Sigmoid colon (tissue), 7 donors: ENCODE results near the gene PLA2G4F. TPM values are rescaled to one million over a fixed set of nuclear protein-coding genes. Genes with fewer than 3 reads are reported as not detected.

Experiments used
- DNase-seq: peaks from one replicate; pipeline ENCODE4 v3.0.0-alpha.2; 2019
- H3K27ac ChIP-seq, 4 donors: fragments of 200-600 bp; sonication (generic); one replicate each; pipeline ENCODE4 v1.5.1; 2016 to 2019; ENCODE audit warnings: mild to moderate bottlenecking in 1 of 4
- H3K27me3 ChIP-seq, 3 donors: fragments of 200-600 bp; sonication (generic); one replicate each; pipeline ENCODE4 v1.5.1; 2019; ENCODE audit warnings: mild to moderate bottlenecking in 1 of 3
- H3K36me3 ChIP-seq, 4 donors: fragments of 200-600 bp; sonication (generic); one replicate each; pipeline ENCODE4 v1.5.1; 2016 to 2019
- H3K4me1 ChIP-seq, 4 donors: fragments of 200-600 bp; sonication (generic); one replicate each; pipeline ENCODE4 v1.5.1; 2017 to 2019
- H3K4me3 ChIP-seq, 4 donors: fragments of 200-600 bp; sonication (generic); one replicate each; pipeline ENCODE4 v1.5.1; 2017 to 2019; ENCODE audit warnings: mild to moderate bottlenecking in 2 of 4, moderate library complexity in 1 of 4
- H3K9me3 ChIP-seq, 4 donors: fragments of 200-600 bp in 3 of 4; sonication (generic) in 3 of 4; one replicate each; pipeline versions ENCODE4 v1.5.1 to v1.6.1; 2013 to 2019
- EP300 ChIP-seq, 4 donors: sonication (generic); formaldehyde crosslinking; IDR thresholded peaks; one replicate each; pipeline ENCODE4 v1.6.1; 2017; ENCODE audit warnings: antibody characterized with exemption in 4 of 4
- POLR2A ChIP-seq, 2 donors: fragments of 450-650 bp; IDR thresholded peaks; one replicate each; pipeline ENCODE4 v1.6.1; 2016; ENCODE audit warnings: antibody characterized with exemption in 2 of 2, mild to moderate bottlenecking in 2 of 2, moderate library complexity in 2 of 2
- POLR2AphosphoS5 ChIP-seq, 4 donors: sonication (generic); formaldehyde crosslinking; IDR thresholded peaks; one replicate each; pipeline ENCODE4 v1.6.1; 2017; ENCODE audit warnings: antibody characterized with exemption in 4 of 4
- WGBS, 2 donors: extraction: QIAGEN DNeasy Blood & Tissue Kit; methylation state at CpG; one replicate each; pipeline ENCODE4 v1.1.7; 2013; 5-methylcytosine and 5-hydroxymethylcytosine counted together
- intact Hi-C: fragments of 100-400 bp; cut with DNase I; formaldehyde crosslinking; loops from one replicate; pipeline ENCODE4 v1.15.1; 2023
- polyA plus RNA-seq, 3 donors: library from polyadenylated mRNA; stranded (reverse); fragments of 200-250 nt; gene quantifications; one replicate each; pipeline ENCODE4 v1.2.3, GENCODE V29; 2013
- total RNA-seq, 4 donors: library from RNA; depleted of rRNA; stranded (reverse); fragments of >200 nt; gene quantifications; one replicate each; pipeline ENCODE4 v1.1.0, GENCODE V29; 2016
- TF ChIP-seq, protein P1 (sequence below), 4 experiments: fragments of 450-650 bp in 3 of 4; fragments of 200-600 bp in 1 of 4; IDR thresholded peaks; one replicate each; pipeline ENCODE4 v1.5.1; 2016 to 2019; ENCODE audit warnings: antibody characterized with exemption in 4 of 4, mild to moderate bottlenecking in 3 of 4, moderate library complexity in 2 of 4
- donor health status: healthy with polysubstance abuse.
- donor health status: Bipolar disorder and iron deficiency.
- donor health status: healthy.

The PLA2G4F gene
- total and polyA plus RNA-seq, 7 donors: under 0.01 to 28.8 (median 7.2) TPM; not detected in 2

DNA sequence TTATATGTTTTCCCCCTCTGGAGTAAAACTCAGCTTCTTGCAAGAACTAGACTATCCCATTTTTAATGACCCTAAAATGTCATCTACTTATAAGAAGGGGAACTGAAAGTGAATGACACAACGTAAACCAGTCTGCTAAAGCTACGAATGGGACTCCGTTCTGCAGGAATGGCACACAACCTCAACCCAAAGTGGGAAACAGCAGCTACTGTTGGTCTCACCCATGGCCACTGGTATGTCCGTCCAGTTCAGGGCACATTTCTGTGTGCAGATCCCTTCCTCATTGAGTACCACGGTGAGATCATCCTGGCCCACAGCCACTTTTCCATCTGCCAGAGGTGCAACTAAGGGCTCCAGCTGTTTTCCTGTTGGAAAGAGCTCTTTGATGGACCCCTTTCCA lies 27.9 kb upstream of the PLA2G4F start:
- Histone ChIP-seq H3K36me3 (peaks cover 23 to 99% (median 67%) of the 10 kb centered on the region in 4 donors), H3K27me3 (no peaks in the 10 kb centered on the region), H3K4me1 (no peaks in the 10 kb centered on the region), H3K4me3 (no peak overlapping the region), H3K9me3 (no peaks in the 10 kb centered on the region), H3K27ac (no peak overlapping the region)
- intact Hi-C loops: no loop called here
- 77% methylated on average over 5 of the region's 5 CpGs for WGBS, 2 donors
- TF ChIP-seq POLR2AphosphoS5 (IDR thresholded peaks at IDR 0.05): no peak
- no peak for TF ChIP-seq POLR2A (IDR thresholded peaks at IDR 0.05)
- no peak for TF ChIP-seq EP300 (IDR thresholded peaks at IDR 0.05)
- TF ChIP-seq, protein P1, sequence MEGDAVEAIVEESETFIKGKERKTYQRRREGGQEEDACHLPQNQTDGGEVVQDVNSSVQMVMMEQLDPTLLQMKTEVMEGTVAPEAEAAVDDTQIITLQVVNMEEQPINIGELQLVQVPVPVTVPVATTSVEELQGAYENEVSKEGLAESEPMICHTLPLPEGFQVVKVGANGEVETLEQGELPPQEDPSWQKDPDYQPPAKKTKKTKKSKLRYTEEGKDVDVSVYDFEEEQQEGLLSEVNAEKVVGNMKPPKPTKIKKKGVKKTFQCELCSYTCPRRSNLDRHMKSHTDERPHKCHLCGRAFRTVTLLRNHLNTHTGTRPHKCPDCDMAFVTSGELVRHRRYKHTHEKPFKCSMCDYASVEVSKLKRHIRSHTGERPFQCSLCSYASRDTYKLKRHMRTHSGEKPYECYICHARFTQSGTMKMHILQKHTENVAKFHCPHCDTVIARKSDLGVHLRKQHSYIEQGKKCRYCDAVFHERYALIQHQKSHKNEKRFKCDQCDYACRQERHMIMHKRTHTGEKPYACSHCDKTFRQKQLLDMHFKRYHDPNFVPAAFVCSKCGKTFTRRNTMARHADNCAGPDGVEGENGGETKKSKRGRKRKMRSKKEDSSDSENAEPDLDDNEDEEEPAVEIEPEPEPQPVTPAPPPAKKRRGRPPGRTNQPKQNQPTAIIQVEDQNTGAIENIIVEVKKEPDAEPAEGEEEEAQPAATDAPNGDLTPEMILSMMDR (IDR thresholded peaks at IDR 0.05): no peak
- DNase-seq: no peak

DNA sequence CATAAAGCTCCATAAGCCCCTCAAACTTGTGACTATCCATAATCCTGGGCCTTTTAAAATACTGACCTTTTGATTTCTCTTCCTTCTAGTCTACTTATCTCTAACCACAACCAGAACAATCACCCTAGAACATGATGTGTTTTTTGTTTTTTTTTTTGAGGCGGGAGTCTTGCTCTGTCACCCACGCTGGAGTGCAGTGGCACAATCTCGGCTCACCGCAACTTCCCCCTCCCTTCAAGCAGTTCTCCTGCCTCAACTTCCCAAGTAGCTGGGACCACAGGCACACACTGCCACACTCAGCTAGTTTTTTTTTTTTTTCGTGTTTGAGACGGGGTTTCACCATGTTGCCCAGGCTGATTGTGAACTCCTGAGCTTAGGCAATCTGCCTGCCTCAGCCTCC lies 26.5 kb upstream of the PLA2G4F start:
- Histone ChIP-seq H3K27me3 (no peaks in the 10 kb centered on the region), H3K4me1 (no peaks in the 10 kb centered on the region), H3K4me3 (no peak overlapping the region), H3K36me3 (peaks cover 19 to 98% (median 64%) of the 10 kb centered on the region in 4 donors), H3K27ac (no peak overlapping the region), H3K9me3 (no peaks in the 10 kb centered on the region)
- intact Hi-C loops: no loop called here
- no peak for DNase-seq
- TF ChIP-seq POLR2A (IDR thresholded peaks at IDR 0.05) (no peak), EP300 (IDR thresholded peaks at IDR 0.05) (no peak), POLR2AphosphoS5 (IDR thresholded peaks at IDR 0.05) (no peak)
- TF ChIP-seq, protein P1 (IDR thresholded peaks at IDR 0.05): no peak
- 96% methylated on average over 6 of the region's 6 CpGs for WGBS, 2 donors

DNA sequence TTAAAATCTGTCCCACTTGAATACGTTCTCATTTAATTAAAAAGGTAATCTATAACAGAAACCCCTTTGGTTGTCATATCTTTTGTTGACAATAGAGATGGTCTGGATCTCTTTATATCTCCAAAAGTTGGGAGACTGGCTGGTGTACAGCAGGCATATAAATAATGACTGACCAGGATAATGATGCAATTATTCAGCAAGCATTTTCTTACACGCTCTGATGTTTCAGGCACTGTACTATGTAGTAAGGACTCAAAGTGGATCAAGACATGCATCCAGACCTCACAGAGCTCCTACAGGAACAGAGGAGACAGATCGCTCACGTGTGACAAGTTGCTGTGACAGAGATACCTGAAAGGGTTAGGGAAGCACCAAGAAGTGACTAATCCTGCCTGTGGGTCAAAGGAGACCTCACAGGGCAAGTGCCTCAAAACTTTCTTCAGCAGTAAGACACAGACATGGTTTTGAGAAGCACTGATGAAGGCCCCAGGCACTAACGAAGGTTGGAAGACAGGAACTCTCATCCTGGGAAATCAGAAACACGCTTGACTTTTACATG lies 26.0 kb upstream of the PLA2G4F start:
- no peak for DNase-seq
- intact Hi-C loops: no loop called here
- H3K27ac ChIP-seq: no peak overlapping the region
- no peaks in the 10 kb centered on the region for H3K9me3 ChIP-seq
- TF ChIP-seq, protein P1 (IDR thresholded peaks at IDR 0.05): no peak
- TF ChIP-seq POLR2A (IDR thresholded peaks at IDR 0.05): no peak
- no peak for TF ChIP-seq POLR2AphosphoS5 (IDR thresholded peaks at IDR 0.05)
- TF ChIP-seq EP300 (IDR thresholded peaks at IDR 0.05): no peak
- no peaks in the 10 kb centered on the region for H3K4me1 ChIP-seq
- peaks cover 22 to 98% (median 63%) of the 10 kb centered on the region in 4 donors for H3K36me3 ChIP-seq
- H3K4me3 ChIP-seq: no peak overlapping the region
- H3K27me3 ChIP-seq: no peaks in the 10 kb centered on the region
- WGBS, 2 donors: 94 to 95% methylated on average over 6 of the region's 6 CpGs

DNA sequence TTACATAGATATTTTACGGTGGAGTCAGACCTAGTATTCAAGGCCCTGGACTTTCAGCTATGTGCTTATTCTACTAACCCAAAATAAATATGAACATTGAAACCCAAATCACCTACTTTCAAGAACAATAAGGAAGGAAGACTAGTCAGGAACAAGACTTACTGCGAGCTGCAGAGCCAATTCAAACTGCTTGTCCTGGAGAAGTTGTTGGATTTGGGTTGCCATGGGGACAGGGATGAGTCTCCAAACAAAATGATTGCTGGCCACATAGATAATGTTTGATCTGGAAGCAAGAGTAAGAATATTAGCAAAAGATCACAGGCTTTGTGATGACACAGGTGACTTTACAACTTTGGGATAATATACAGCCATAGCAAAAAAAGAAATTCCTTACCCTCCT lies 21.6 kb upstream of the PLA2G4F start:
- TF ChIP-seq, protein P1 (IDR thresholded peaks at IDR 0.05): no peak
- TF ChIP-seq POLR2AphosphoS5 (IDR thresholded peaks at IDR 0.05) (no peak), POLR2A (IDR thresholded peaks at IDR 0.05) (no peak), EP300 (IDR thresholded peaks at IDR 0.05) (no peak)
- peaks cover 16 to 98% (median 60%) of the 10 kb centered on the region in 4 donors for H3K36me3 ChIP-seq
- DNase-seq: no peak
- no peaks in the 10 kb centered on the region for H3K27me3 ChIP-seq
- H3K4me1 ChIP-seq: no peaks in the 10 kb centered on the region
- intact Hi-C loops: no loop called here
- no peak overlapping the region for H3K27ac ChIP-seq
- no peak overlapping the region for H3K4me3 ChIP-seq
- 33 to 69% methylated on average over 2 of the region's 2 CpGs for WGBS, 2 donors
- no peaks in the 10 kb centered on the region for H3K9me3 ChIP-seq

DNA sequence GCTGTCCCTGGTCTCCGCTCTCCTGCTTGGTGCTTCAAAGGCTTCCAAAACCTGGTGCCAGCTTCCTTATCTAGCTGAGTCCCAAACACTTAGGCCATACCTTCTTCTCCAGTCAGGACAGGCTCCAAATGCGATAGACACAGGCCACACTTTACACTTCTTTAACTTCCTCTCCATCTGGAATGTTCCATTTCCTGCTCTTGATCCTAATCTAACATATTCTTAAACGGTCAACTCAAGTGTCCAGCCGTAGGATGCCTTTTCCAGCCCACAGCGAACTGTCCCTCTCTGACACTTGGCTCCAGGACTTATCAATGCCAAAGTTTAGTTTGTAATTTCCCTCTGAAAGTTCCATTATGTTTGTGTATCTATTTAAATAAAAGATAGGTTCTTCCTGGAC lies 19.2 kb upstream of the PLA2G4F start:
- H3K4me3 ChIP-seq: no peak overlapping the region
- peaks cover 31 to 97% (median 71%) of the 10 kb centered on the region in 4 donors for H3K36me3 ChIP-seq
- H3K9me3 ChIP-seq: no peaks in the 10 kb centered on the region
- no peaks in the 10 kb centered on the region for H3K4me1 ChIP-seq
- TF ChIP-seq POLR2AphosphoS5 (IDR thresholded peaks at IDR 0.05) (no peak), EP300 (IDR thresholded peaks at IDR 0.05) (no peak), POLR2A (IDR thresholded peaks at IDR 0.05) (no peak)
- TF ChIP-seq, protein P1 (IDR thresholded peaks at IDR 0.05): no peak
- 83 to 93% methylated on average over 5 of the region's 5 CpGs for WGBS, 2 donors
- H3K27ac ChIP-seq: no peak overlapping the region
- no peaks in the 10 kb centered on the region for H3K27me3 ChIP-seq
- no peak for DNase-seq
- intact Hi-C loops: no loop called here
